Umbilical cord (tissue), 2 donors: Measurements from ENCODE around the gene IL17RD. TPM values are rescaled to one million over a fixed set of nuclear protein-coding genes. Genes with fewer than 3 reads are reported as not detected.
"Not testable (repeated sequence)": the region's sequence is repeated elsewhere in the genome, so short reads cannot be mapped to it uniquely, and the experiment has no call there.

Source experiments
- DNase-seq: peaks from one replicate; pipeline ENCODE4 v3.0.0-alpha.2; 2015; ENCODE audit warnings: low spot score
- total RNA-seq: library from RNA; depleted of rRNA; stranded (reverse); fragments of >200 nt; gene quantifications from one replicate; pipeline ENCODE4 v1.2.3, GENCODE V29; 2014; ENCODE audit warnings: low replicate concordance; ENCODE audit not compliant: insufficient read depth

IL17RD gene
- total RNA-seq, 1 donor from 2014 or later = 5.8 TPM

DNA sequence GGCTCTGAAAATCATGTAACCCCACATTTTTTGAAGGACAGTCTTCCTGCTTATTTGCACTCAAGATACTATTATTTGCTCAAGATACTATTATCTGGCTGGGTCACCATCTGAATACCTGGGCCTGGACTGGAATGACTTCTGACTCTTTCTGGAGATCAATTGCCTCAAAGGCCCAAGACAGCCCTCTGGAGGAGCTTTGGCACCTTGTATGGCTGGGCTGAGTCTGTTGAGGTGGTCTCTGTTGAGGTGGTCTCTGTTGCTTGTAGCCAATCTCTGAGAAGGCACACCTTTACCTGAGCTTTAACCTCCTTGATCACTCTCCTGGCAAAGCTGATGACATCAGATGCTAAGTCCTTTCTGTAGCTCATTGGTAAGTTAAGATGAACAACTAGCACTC, 71.7 kb downstream of the IL17RD start:
- DNase-seq = no peak

DNA sequence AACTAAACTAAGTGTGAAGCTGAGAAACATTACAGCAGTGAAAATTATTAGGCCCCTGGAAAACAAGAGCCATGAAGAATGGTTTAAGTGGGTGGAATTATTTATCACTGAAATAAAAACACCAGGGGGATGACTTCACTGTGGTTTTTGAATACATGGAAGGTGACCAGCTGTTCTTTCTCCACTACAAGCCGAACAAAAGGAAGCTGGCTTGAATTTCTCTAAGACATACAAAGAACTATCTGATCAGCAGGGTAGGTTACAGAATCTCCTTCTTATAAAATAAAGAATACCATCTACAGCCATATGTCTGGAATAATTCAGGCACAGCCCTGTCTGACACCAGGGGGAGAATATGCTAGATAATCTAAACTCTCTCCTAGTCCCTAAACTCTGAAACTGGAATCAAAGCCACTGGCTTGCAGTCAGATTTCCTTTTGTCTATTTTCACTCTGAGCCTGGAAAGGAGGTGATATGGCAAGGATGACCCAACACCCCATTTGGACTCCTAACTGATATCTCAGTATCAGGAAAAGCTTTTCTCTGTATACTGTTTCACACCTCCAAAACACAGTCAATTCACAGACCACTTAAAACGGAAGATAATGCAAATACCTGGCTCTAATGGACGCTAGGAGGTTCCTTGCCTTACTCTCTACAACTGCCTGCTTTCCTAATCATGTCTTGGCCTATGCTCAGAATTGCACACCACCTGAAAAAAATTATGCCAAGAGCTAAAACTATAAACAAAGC, 73.5 kb downstream of the IL17RD start:
- no peak for DNase-seq

- no peak for DNase-seq
Measured at GRCh38 chr3:57089043-57089442, 76.1 kb downstream of the IL17RD start.

GRCh38 chr3:57088503-57088902, 76.7 kb downstream of the IL17RD start:
- DNase-seq = no peak

DNA sequence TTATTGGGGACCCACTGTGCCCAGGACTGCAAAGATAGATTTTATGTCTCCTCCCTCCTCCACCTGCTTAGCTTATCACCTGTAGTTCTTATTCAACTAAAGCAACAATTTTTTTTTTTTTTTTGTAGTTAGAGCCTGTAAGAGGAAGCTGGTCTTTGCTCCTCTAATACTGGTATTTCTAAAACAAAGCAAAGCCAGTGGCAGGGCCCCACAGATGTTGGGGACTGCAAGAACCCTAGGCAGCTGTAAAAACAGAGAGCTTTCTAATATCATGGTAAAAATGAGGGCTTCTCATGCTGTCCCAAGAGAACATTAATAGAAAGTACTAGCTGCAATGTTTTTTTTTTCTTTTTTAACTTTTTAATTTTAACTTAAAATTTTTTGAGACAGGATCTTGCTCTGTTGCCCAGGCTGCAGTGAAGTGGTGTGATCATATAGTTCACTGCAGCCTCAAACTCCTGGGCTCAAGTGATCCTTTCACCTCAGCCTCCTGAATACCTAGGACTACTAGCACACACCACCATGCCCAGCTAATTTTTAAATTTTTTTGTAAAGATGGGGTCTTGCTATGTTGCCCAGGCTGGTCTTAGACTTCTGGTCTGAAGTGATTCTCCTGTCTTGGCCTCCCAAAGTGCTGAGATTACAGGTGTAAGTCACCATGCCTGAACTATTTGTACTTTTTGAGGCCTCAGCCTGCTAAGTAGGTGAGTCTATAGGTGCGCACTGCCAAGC, 77.6 kb downstream of the IL17RD start:
- no peak for DNase-seq

DNA sequence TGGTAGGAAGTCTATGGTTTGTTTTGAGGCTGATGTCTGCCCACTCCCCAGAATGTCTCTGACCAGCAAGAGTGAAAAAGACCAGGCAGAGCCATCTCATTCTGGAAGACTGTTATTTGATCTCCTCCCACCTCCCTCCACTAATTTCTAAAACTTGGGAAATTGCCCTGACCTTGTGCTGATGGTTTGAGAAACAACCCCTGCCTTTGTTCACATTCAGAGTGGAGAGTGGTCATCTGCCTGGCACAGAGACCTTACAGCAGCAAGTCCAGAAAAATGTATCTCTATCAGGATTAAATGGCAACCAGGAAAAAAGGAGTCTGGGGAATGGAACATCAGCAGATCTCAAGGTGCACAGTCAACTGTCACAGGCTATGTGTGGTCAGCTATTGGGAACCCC, 79.0 kb downstream of the IL17RD start:
- DNase-seq = no peak

GRCh38 chr3:57085211-57085610, 79.9 kb downstream of the IL17RD start:
- DNase-seq = no peak

DNA sequence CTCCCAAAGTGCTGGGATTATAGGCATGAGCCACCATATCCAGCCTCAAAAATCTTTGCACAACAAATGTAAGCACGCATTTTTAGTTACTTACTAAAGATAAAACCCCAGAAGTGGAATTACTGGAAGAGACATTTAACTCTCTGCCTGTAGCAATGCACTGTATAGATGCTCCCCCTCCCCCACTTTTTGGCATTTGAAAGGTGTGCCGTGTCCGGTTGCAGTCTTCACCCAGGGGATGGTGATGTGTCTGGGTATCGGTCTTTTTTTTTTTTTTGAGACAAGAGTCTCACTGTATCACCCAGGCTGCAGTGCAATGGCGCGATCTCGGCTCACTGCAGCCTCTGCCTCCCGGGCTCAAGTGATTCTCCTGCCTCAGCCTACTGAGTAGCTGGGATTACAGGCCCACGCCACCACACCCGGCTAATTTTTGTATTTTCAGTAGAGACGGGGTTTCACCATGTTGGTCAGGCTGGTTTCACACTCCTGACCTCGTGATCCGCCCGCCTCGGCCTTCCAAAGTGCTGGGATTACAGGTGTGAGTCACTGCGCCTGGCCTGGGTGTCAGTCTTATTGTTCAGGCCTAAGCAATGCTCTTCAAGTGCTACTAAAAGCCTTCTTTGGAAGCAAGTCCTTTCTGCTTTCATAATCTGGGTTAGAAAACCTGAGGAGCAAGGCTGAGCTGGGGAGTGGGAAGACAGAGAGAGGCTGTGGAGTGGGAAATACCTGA, 81.7 kb downstream of the IL17RD start:
- not testable (repeated sequence) for DNase-seq

DNA sequence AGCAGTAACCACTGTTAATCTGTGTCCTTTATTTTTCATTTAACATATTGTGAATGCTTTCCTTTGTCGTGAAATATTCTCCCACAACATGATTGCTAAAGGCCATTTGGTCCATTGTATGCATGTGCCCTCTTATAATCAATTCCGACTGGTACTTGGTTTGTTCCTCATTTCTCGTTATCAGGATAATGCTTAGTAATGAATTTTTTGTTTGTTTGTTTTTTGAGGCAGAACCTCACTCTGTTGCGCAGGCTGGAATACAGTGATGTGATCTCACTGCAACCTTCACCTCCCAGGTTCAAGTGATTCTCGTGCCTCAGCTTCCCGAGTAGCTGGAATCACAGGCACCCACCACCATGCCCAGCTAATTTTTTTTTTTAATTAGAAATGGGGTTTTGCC, 82.7 kb downstream of the IL17RD start:
- DNase-seq = no peak

DNA sequence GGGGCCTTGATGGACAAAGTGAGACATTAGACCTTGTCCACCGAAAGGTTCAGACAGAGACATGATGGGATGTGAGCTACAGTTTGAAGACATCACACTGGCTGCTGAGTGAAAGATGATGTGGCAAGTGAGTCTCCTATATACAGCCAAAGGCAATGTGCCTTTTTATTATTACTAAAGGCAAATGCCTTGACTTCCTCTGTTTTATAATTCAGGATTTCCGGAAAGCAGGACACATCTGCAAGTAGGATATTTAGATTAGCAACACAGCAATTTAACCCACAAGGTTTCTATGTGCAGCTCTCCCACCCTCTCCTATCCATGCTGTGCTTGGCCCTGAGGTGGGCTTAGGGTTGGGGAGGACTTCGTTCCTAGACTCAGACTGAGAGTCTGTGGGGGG, 84.0 kb downstream of the IL17RD start:
- DNase-seq = no peak

DNA sequence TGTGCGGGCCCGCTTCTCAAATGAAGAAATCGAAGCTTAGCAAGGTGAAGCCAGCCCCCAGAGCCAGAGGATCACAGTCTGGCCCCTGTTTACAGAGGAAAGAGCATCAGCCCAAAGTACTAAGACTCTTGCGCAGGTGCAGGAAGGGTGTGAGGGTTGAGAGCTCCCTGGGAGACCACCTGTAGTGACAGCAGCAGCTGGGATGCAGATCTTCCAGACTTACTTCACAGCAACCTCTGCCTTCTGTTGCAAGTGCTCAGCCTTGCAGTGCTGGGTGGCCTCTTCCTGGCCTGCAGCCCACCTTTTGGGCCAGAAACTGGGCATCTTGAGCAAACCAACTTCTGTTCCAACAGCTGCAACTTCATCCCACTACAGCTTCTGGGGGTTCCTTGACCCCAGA, 85.0 kb downstream of the IL17RD start:
- DNase-seq = no peak

GRCh38 chr3:57079474-57079831, 85.7 kb downstream of the IL17RD start:
- no peak for DNase-seq

- peak; percentile 53 for DNase-seq
Measured at GRCh38 chr3:57078635-57079473, 86.3 kb downstream of the IL17RD start.

- peak; percentile 70 for DNase-seq
Measured at GRCh38 chr3:57078344-57078634, 86.9 kb downstream of the IL17RD start.

DNA sequence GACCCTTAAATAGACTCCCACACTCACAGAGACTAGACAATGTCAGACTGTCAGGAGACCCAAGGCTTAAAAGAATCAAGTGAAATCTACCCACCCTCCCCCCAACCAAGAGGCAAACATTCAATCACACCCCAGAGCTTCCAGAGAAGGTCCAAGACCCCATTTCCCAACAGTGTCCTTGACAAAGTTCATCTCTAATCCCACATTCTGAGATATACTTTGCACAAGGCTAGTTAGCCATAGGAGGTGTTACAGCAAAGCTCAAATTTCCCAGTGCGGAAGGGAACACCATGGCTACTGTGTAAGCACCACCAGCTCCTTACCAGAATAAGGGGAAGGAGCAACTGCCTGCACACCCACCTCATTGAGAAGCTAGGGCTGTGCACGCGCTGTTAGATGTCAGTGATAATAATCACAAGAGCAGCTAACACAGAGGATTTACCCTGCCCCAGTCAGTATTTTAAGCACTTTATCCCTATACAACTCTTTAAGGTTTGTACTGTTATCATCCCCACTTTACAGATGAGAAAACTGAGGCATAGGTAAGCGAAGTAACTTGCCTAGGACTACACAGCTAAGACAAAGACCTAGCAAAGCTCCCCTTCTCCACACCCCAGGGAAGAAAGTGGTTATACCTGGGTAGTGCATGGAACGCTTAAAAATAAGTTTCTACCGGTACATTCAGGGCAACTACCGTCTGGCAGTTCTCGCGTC, 87.4 kb downstream of the IL17RD start:
- no peak for DNase-seq

DNA sequence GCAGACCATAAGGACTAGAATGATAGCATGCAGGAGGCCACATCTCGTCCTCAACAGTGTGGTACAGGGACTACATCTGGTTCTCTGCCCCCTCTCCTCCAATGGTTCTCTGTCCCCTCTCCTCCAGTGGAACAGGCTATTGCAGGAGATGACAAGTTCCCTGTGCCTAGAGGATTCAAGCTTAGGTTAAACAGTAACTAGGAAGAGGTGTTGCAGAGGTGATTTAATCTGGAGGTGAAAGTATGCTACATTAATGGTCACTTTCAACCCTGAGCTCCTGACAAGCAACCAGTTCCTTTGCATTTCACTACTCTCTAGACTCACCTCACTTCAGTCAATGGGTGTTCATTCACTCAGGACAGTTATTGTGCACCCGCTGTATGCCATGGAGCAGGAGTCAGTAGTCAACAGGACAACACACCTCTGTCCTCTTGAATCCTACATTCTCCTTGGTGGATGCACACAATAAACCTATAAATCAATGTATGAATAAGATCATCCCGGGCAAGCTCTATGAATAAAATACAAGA, 88.7 kb downstream of the IL17RD start:
- no peak for DNase-seq

DNA sequence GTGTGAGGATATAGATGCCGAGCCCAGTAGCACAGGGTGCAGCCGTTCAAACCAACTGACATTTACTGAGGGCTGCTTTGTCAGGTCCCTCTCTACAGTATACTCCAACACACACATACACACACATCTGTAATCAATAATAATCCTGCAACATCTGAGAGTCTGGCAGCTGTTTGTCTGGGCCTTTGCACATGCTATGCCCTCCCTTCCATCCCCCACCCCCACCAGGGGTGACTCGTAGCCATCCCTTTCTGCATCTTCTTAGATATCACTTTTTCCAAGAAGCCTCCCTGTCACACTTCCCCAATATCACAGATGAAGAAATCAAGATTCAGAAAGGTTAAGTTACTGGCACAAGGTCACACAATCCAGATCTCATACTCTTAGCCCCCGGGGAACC, 91.0 kb downstream of the IL17RD start:
- DNase-seq = no peak

GRCh38 chr3:57073628-57074027, 91.5 kb downstream of the IL17RD start:
- no peak for DNase-seq

- DNase-seq = no peak
Measured at GRCh38 chr3:57069503-57069902, 95.7 kb downstream of the IL17RD start.

DNA sequence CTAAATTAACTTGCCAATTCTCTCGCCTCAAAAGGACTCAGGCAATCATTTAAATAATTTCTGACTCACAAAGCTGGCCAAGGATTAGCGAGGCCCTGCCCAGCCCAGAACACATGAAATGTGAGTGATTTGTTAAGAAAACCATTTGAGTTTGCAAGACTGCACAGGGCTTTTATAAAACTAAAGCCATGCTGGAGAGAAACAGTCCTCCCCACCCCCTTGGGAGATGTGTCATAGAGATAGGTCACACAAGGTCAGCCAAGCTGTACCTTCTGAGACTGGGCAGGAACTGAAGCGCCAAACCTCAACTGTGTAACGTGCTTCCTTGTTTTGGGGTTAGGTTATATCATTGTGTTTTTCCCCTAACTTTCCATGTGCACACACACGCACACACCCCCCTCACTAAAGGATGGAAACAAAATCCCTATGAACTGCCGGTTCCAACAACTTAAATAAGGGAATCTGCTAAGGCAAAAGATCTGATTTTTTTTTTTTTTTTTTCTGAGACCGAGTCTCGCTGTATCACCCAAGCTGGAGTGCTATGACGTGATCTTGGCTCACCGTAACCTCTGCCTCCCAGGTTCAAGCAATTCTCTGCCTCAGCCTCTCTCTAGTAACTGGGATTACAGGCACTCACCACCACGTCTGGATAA, 96.6 kb downstream of the IL17RD start:
- peak; percentile 82 for DNase-seq

GRCh38 chr3:57066471-57066870, 98.7 kb downstream of the IL17RD start:
- DNase-seq = no peak
